A673 (cell line): ENCODE data around the gene KLHL14. TPM values are rescaled to one million over a fixed set of nuclear protein-coding genes. Genes with fewer than 3 reads are reported as not detected.

ENCODE experiments used
- BruUV-seq: library from RNA; stranded (reverse); fragments of 400-500 nt; replicated peaks from 2 replicates; lab custom pipeline; 2021; lab: Mats Ljungman, UMichigan
- CTCF ChIA-PET: fragments of 300-600 bp; sonication (Branson Sonifier 250); formaldehyde crosslinking; loops from one replicate; lab custom pipeline; 2022; ENCODE audit warnings: antibody characterized with exemption; lab: Charles Lee
- POLR2A ChIA-PET: fragments of 300-600 bp; sonication (Branson Sonifier 250); formaldehyde crosslinking; loops from one replicate; lab custom pipeline; 2022; ENCODE audit warnings: antibody characterized with exemption; ENCODE audit not compliant: low non-redundant PET; lab: Charles Lee
- DNase-seq: peaks from one replicate; pipeline ENCODE4 v3.0.0-alpha.2; 2015; ENCODE audit warnings: low spot score
- H3K27ac ChIP-seq: fragments of 200-600 bp; sonication (generic); 2 replicates; pipeline ENCODE4 v1.5.1; 2016; ENCODE audit warnings: mixed run types, low read depth, mild to moderate bottlenecking, mixed read lengths, antibody characterized with exemption, low read length; ENCODE audit not compliant: poor library complexity, severe bottlenecking
- H3K27me3 ChIP-seq: fragments of 200-600 bp; sonication (generic); replicated peaks from 2 replicates; pipeline ENCODE4 v1.6.1; 2017; ENCODE audit warnings: mixed run types, low read depth, mild to moderate bottlenecking, mixed read lengths, antibody characterized with exemption, low read length; ENCODE audit not compliant: insufficient read depth, poor library complexity
- H3K36me3 ChIP-seq: fragments of 200-600 bp; sonication (generic); 2 replicates; pipeline ENCODE4 v1.6.1; 2016; ENCODE audit warnings: mixed run types, mild to moderate bottlenecking, mixed read lengths, antibody characterized with exemption, low read length; ENCODE audit not compliant: insufficient read depth, poor library complexity, severe bottlenecking
- H3K4me1 ChIP-seq: fragments of 200-600 bp; sonication (generic); 2 replicates; pipeline ENCODE4 v1.6.1; 2017; ENCODE audit warnings: mixed run types, mild to moderate bottlenecking, mixed read lengths, antibody characterized with exemption, low read length; ENCODE audit not compliant: insufficient read depth, poor library complexity, severe bottlenecking
- H3K4me3 ChIP-seq: fragments of 200-600 bp; sonication (generic); 2 replicates; pipeline ENCODE4 v1.5.1; 2016; ENCODE audit warnings: low read depth, mixed run types, mild to moderate bottlenecking, mixed read lengths, low read length; ENCODE audit not compliant: poor library complexity, severe bottlenecking
- H3K9me3 ChIP-seq: fragments of 200-600 bp; sonication (generic); 2 replicates; pipeline ENCODE4 v1.6.1; 2016; ENCODE audit warnings: mixed run types, low read depth, mild to moderate bottlenecking, mixed read lengths, antibody characterized with exemption, low read length; ENCODE audit not compliant: poor library complexity, severe bottlenecking
- EZH2 ChIP-seq: fragments of 200-600 bp; sonication (generic); IDR thresholded peaks from 2 replicates; pipeline ENCODE4 v1.6.1; 2017; ENCODE audit warnings: borderline replicate concordance, low read depth, mild to moderate bottlenecking, mixed read lengths, antibody characterized with exemption, low read length; ENCODE audit not compliant: poor library complexity, severe bottlenecking
- intact Hi-C: fragments of 100-400 bp; cut with micrococcal nuclease; formaldehyde crosslinking; loops from one replicate; pipeline ENCODE4 v1.10.0; 2022; ENCODE audit not compliant: unreplicated experiment
- total RNA-seq: library from RNA; stranded (reverse); gene quantifications from 2 replicates; pipeline ENCODE4 v1.2.3, GENCODE V29; 2021
- TF ChIP-seq, protein P1 (sequence below): fragments of 300-800, 200-600 bp; sonication (generic); conservative IDR thresholded peaks from 2 replicates; pipeline ENCODE4 v1.5.1; 2017; ENCODE audit warnings: low read depth, mild to moderate bottlenecking, antibody characterized with exemption, low read length, moderate library complexity, mixed read lengths

KLHL14 gene
- total RNA-seq, 1 experiment from 2014 or later, result 2.3 TPM

DNA sequence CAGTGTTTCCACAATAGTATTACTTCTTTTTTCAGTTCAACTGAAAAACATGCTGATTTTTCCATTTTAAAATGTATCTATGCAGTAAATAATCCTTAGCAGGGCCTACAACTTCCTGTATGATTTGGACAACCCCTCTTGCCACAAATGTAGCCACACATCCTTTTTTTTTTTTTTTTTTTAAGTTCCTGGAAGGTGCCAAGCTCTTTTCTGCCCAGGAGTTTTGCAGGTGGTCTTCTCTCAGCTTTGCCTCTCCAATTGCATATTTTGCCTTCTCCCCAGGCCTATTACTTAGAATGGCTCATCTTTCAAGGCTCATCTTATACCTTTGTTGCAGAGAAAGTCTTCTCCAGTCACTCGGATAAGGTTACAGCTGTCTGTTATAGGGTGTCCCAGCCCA lies 11.6 kb downstream of the KLHL14 start:
- intact Hi-C loops, result no loop called here
- H3K36me3 ChIP-seq, result no peaks in the 10 kb centered on the region
- ChIA-PET CTCF (no interaction called here), POLR2A (no interaction called here)
- H3K4me1 ChIP-seq, result no peaks in the 10 kb centered on the region
- H3K9me3 ChIP-seq, result no peaks in the 10 kb centered on the region
- no TSS peak for BruUV-seq
- DNase-seq, result no peak
- no peak overlapping the region for H3K4me3 ChIP-seq
- H3K27me3 ChIP-seq, result no peaks in the 10 kb centered on the region
- no peak overlapping the region for H3K27ac ChIP-seq
- TF ChIP-seq, protein P1, sequence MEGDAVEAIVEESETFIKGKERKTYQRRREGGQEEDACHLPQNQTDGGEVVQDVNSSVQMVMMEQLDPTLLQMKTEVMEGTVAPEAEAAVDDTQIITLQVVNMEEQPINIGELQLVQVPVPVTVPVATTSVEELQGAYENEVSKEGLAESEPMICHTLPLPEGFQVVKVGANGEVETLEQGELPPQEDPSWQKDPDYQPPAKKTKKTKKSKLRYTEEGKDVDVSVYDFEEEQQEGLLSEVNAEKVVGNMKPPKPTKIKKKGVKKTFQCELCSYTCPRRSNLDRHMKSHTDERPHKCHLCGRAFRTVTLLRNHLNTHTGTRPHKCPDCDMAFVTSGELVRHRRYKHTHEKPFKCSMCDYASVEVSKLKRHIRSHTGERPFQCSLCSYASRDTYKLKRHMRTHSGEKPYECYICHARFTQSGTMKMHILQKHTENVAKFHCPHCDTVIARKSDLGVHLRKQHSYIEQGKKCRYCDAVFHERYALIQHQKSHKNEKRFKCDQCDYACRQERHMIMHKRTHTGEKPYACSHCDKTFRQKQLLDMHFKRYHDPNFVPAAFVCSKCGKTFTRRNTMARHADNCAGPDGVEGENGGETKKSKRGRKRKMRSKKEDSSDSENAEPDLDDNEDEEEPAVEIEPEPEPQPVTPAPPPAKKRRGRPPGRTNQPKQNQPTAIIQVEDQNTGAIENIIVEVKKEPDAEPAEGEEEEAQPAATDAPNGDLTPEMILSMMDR, result no peak
- no peak for TF ChIP-seq EZH2

DNA sequence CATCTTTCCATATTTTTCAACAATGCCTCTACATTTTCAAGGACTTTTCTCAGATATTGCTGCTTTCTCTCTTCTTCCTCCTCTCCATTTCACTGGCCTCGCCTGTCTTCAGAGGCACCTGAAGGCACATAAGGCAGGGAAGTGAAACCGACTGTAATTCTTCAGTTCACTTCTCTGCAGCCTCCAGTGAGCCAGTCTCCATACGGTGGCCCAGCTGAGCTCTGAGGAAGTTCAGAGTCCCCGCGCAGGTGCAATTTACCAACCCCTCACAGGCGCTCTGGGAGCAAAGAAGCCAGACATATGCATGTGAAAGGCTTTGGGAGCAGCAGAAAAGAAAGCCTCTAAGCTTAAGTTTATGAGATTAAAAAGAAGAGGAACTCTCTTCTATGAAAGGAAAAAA lies 12.4 kb downstream of the KLHL14 start:
- no TSS peak for BruUV-seq
- Histone ChIP-seq H3K4me1 (no peaks in the 10 kb centered on the region), H3K27me3 (no peaks in the 10 kb centered on the region), H3K36me3 (no peaks in the 10 kb centered on the region), H3K27ac (no peak overlapping the region), H3K9me3 (no peaks in the 10 kb centered on the region), H3K4me3 (no peak overlapping the region)
- intact Hi-C loops, result no loop called here
- no peak for DNase-seq
- ChIA-PET POLR2A (no interaction called here), CTCF (no interaction called here)
- TF ChIP-seq, protein P1, result no peak
- no peak for TF ChIP-seq EZH2

- H3K27ac ChIP-seq, result no peak overlapping the region
- ChIA-PET POLR2A (no interaction called here), CTCF (no interaction called here)
- DNase-seq, result no peak
- no peaks in the 10 kb centered on the region for H3K9me3 ChIP-seq
- TF ChIP-seq, protein P1, result no peak
- no peak for TF ChIP-seq EZH2
- intact Hi-C loops, result no loop called here
- BruUV-seq, result no TSS peak
- H3K27me3 ChIP-seq, result no peaks in the 10 kb centered on the region
- no peaks in the 10 kb centered on the region for H3K4me1 ChIP-seq
- H3K36me3 ChIP-seq, result no peaks in the 10 kb centered on the region
- no peak overlapping the region for H3K4me3 ChIP-seq
Observed at GRCh38 chr18:32759611-32760167, 13.1 kb downstream of the KLHL14 start.
